Nephron (organoid): ENCODE results near the gene PLEKHH1.
A peak's percentile ranks its signal among the peaks of the same experiment; 100 is the strongest.

Experiments used
- H3K27ac Mint-ChIP-seq, 3 experiments: 2 replicates each; pipeline ENCODE4 v1.8.0; 2020; ENCODE audit warnings: mixed read lengths in 3 of 3, mild to moderate bottlenecking in 2 of 3, moderate library complexity in 1 of 3
- H3K27me3 Mint-ChIP-seq: 2 replicates; pipeline ENCODE4 v1.8.0; 2021; ENCODE audit warnings: low read depth, mild to moderate bottlenecking, moderate library complexity, mixed read lengths
- H3K36me3 Mint-ChIP-seq: 2 replicates; pipeline ENCODE4 v1.8.0; 2020; ENCODE audit warnings: low read depth, mixed read lengths
- H3K4me1 Mint-ChIP-seq: 2 replicates; pipeline ENCODE4 v1.8.0; 2020; ENCODE audit warnings: mixed read lengths
- H3K4me3 Mint-ChIP-seq, 3 experiments: 2 replicates each; pipeline ENCODE4 v1.8.0; 2020; ENCODE audit warnings: mild to moderate bottlenecking in 3 of 3, mixed read lengths in 3 of 3, moderate library complexity in 2 of 3
- H3K9me3 Mint-ChIP-seq: 2 replicates; pipeline ENCODE4 v1.8.0; 2020; ENCODE audit warnings: mixed read lengths
- TF ChIP-seq, protein P1 (sequence below), 3 experiments: fragments of 200-600 bp; sonication (generic); IDR thresholded peaks; one replicate each; pipeline ENCODE4 v1.5.0; 2021; ENCODE audit warnings: antibody characterized with exemption in 3 of 3; ENCODE audit not compliant: unreplicated experiment in 3 of 3

Gene PLEKHH1

DNA sequence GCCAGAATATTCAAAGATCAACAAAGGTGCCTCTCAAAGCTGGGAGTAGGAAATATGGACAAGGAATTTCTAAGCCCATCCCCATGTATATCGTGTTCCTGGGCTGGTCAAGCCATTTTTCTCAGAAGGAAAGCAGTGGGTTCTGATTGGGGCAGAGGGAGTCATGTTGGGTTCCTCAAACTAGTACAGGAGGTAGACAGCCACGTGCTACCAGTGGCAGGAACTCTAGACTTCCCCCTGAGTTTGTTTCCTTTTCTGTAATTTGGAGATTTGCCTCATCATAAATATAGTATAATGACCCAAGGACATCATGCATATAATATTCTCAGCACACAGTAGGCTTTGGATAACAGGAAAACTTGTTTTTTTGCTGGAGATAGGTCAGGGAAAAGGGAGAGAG, 16.4 kb upstream of the PLEKHH1 start:
- H3K27me3 Mint-ChIP-seq: peaks cover 85% of the 10 kb centered on the region
- H3K9me3 Mint-ChIP-seq: no peaks in the 10 kb centered on the region
- H3K4me3 Mint-ChIP-seq: peak overlapping the region; percentile 71 to 85 (median 81)
- H3K4me1 Mint-ChIP-seq: peaks cover 4% of the 10 kb centered on the region
- H3K36me3 Mint-ChIP-seq: no peaks in the 10 kb centered on the region
- TF ChIP-seq, protein P1, sequence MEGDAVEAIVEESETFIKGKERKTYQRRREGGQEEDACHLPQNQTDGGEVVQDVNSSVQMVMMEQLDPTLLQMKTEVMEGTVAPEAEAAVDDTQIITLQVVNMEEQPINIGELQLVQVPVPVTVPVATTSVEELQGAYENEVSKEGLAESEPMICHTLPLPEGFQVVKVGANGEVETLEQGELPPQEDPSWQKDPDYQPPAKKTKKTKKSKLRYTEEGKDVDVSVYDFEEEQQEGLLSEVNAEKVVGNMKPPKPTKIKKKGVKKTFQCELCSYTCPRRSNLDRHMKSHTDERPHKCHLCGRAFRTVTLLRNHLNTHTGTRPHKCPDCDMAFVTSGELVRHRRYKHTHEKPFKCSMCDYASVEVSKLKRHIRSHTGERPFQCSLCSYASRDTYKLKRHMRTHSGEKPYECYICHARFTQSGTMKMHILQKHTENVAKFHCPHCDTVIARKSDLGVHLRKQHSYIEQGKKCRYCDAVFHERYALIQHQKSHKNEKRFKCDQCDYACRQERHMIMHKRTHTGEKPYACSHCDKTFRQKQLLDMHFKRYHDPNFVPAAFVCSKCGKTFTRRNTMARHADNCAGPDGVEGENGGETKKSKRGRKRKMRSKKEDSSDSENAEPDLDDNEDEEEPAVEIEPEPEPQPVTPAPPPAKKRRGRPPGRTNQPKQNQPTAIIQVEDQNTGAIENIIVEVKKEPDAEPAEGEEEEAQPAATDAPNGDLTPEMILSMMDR (IDR thresholded peaks at IDR 0.05; ENCODE audit: unreplicated experiment in 3 of 3): no peak
- peak overlapping the region in 1 of 3 experiments; percentile 17 for H3K27ac Mint-ChIP-seq

GRCh38 chr14:67517083-67517482, 16.0 kb upstream of the PLEKHH1 start:
- H3K27ac Mint-ChIP-seq: no peak overlapping the region
- peak overlapping the region; percentile 71 to 85 (median 81) for H3K4me3 Mint-ChIP-seq
- TF ChIP-seq, protein P1 (IDR thresholded peaks at IDR 0.05; ENCODE audit: unreplicated experiment in 3 of 3): no peak
- H3K4me1 Mint-ChIP-seq: peaks cover 4% of the 10 kb centered on the region
- H3K27me3 Mint-ChIP-seq: peaks cover 82% of the 10 kb centered on the region
- no peaks in the 10 kb centered on the region for H3K36me3 Mint-ChIP-seq
- H3K9me3 Mint-ChIP-seq: no peaks in the 10 kb centered on the region

- H3K27me3 Mint-ChIP-seq: peaks cover 77% of the 10 kb centered on the region
- H3K4me3 Mint-ChIP-seq: no peak overlapping the region
- H3K9me3 Mint-ChIP-seq: no peaks in the 10 kb centered on the region
- no peak overlapping the region for H3K27ac Mint-ChIP-seq
- H3K4me1 Mint-ChIP-seq: no peaks in the 10 kb centered on the region
- no peaks in the 10 kb centered on the region for H3K36me3 Mint-ChIP-seq
- TF ChIP-seq, protein P1 (IDR thresholded peaks at IDR 0.05; ENCODE audit: unreplicated experiment in 3 of 3): no peak
Observed at GRCh38 chr14:67519406-67519805, 13.7 kb upstream of the PLEKHH1 start.

- Mint-ChIP-seq H3K4me3 (no peak overlapping the region), H3K4me1 (no peaks in the 10 kb centered on the region), H3K9me3 (no peaks in the 10 kb centered on the region), H3K27ac (no peak overlapping the region), H3K36me3 (no peaks in the 10 kb centered on the region), H3K27me3 (peaks cover 77% of the 10 kb centered on the region)
- TF ChIP-seq, protein P1 (IDR thresholded peaks at IDR 0.05; ENCODE audit: unreplicated experiment in 3 of 3): no peak
Observed at GRCh38 chr14:67520482-67520881, 12.6 kb upstream of the PLEKHH1 start.

DNA sequence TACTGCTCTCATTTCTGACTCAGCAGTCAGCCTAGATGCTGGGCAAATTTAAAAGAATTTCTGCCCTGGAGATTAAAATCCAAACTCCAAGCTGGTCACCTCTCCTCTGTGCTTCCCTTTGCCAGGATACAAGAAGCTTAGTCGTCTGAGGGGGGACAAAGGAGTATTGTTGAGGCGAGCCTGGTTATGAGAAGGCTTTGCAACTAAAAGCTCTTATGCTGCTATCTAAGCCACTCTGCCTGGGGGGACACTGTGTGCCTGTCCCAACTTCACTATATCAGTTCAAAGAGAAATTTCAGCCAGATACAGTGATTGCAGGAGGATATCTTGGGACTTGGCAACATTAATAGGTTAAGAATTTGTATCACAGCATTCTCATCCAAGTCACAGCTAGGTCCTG, 10.8 kb upstream of the PLEKHH1 start:
- H3K9me3 Mint-ChIP-seq: no peaks in the 10 kb centered on the region

More for the DNA sequence above, 10.8 kb upstream of the PLEKHH1 start:
- Mint-ChIP-seq H3K27me3 (peaks cover 73% of the 10 kb centered on the region), H3K27ac (no peak overlapping the region), H3K4me1 (no peaks in the 10 kb centered on the region), H3K4me3 (no peak overlapping the region), H3K36me3 (no peaks in the 10 kb centered on the region)
- TF ChIP-seq, protein P1 (IDR thresholded peaks at IDR 0.05; ENCODE audit: unreplicated experiment in 3 of 3): no peak
